Measurements from ENCODE around the gene SORCS2. TPM values are rescaled to one million over a fixed set of nuclear protein-coding genes. Genes with fewer than 3 reads are reported as not detected.

The SORCS2 gene
- total and polyA plus RNA-seq, 2 of the 4 experiments (the other 2 are of a cell fraction), result 0.36 to 0.62 TPM

DNA sequence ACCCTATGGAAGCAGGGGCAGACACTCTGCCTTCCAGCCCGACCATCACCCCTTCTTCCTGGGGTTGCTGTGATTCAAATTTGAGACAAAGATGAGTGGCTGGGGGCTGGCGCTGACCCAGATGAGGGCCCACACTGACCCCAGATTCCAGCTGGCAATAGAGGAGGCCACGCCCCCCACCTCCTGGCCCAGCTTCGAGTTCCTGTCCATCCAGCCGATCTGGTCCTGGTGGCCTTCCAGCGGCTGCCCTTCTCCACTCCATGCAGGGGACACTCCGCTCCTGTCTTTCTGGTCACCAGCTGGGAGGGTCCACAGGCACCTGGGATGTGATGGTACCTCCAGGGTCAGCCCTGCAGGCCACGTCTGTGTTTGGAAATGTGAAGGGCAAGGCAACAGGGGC lies 340.9 kb downstream of the SORCS2 start:
- DNase-seq (no peak), ATAC-seq (ENCODE audit: low read depth) (no peak)
- H2AK9ac ChIP-seq (replicated peaks; ENCODE audit: low read depth, low read length, poor library complexity), result no peak overlapping the region
- H3K4ac ChIP-seq (ENCODE audit: low read depth, low read length), result no peak overlapping the region
- ChIA-PET POLR2A (ENCODE audit: unreplicated experiment) (no interaction called here), CTCF (no interaction called here)
- WGBS, 2 experiments (ENCODE audit: extremely low coverage in 2 of 2, insufficient read length in 1 of 2), result 43% methylated on average over 1 of the region's 8 CpGs; no CpG with 5 or more reads in 1 of the 2 experiments
- H2BK5ac ChIP-seq (ENCODE audit: low read depth, low read length, poor library complexity, severe bottlenecking), result no peak overlapping the region
- no peak overlapping the region for H3K18ac ChIP-seq (ENCODE audit: low read depth, low read length)
- TF ChIP-seq RCOR1 (IDR thresholded peaks at IDR 0.05; ENCODE audit: insufficient replicate concordance, low read length) (no peak), MXI1 (IDR thresholded peaks at IDR 0.05; ENCODE audit: borderline replicate concordance, low read depth, low read length) (no peak), MAFK (IDR thresholded peaks at IDR 0.05; ENCODE audit: low read depth, low read length) (no peak), ELK1 (IDR thresholded peaks at IDR 0.05; ENCODE audit: borderline replicate concordance, low read depth, low read length) (no peak), SMC3 (IDR thresholded peaks at IDR 0.05; ENCODE audit: low read depth, low read length) (no peak), RAD21 (IDR thresholded peaks at IDR 0.05; ENCODE audit: low read length) (no peak), CEBPB (IDR thresholded peaks at IDR 0.05; ENCODE audit: low read depth, low read length) (no peak), CHD1 (IDR thresholded peaks at IDR 0.05; ENCODE audit: low read depth, low read length) (no peak), MAZ (IDR thresholded peaks at IDR 0.05; ENCODE audit: borderline replicate concordance, low read depth, low read length) (no peak), RFX5 (IDR thresholded peaks at IDR 0.05; ENCODE audit: low read depth, low read length) (no peak), POLR2A (IDR thresholded peaks at IDR 0.05; ENCODE audit: low read depth, low read length) (no peak), BHLHE40 (IDR thresholded peaks at IDR 0.05; ENCODE audit: low read depth, low read length) (no peak), NFE2L2 (IDR thresholded peaks at IDR 0.05; ENCODE audit: low read depth, low read length) (no peak), FOS (IDR thresholded peaks at IDR 0.05; ENCODE audit: low read depth, low read length) (no peak)
- TF ChIP-seq, protein P1, sequence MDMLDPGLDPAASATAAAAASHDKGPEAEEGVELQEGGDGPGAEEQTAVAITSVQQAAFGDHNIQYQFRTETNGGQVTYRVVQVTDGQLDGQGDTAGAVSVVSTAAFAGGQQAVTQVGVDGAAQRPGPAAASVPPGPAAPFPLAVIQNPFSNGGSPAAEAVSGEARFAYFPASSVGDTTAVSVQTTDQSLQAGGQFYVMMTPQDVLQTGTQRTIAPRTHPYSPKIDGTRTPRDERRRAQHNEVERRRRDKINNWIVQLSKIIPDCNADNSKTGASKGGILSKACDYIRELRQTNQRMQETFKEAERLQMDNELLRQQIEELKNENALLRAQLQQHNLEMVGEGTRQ (IDR thresholded peaks at IDR 0.05; ENCODE audit: low read depth, low read length), result no peak
- TF ChIP-seq, protein P2, sequence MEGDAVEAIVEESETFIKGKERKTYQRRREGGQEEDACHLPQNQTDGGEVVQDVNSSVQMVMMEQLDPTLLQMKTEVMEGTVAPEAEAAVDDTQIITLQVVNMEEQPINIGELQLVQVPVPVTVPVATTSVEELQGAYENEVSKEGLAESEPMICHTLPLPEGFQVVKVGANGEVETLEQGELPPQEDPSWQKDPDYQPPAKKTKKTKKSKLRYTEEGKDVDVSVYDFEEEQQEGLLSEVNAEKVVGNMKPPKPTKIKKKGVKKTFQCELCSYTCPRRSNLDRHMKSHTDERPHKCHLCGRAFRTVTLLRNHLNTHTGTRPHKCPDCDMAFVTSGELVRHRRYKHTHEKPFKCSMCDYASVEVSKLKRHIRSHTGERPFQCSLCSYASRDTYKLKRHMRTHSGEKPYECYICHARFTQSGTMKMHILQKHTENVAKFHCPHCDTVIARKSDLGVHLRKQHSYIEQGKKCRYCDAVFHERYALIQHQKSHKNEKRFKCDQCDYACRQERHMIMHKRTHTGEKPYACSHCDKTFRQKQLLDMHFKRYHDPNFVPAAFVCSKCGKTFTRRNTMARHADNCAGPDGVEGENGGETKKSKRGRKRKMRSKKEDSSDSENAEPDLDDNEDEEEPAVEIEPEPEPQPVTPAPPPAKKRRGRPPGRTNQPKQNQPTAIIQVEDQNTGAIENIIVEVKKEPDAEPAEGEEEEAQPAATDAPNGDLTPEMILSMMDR (conservative IDR thresholded peaks at IDR 0.05; ENCODE audit: low read depth, low read length), result no peak
- in situ Hi-C loops (cut with MboI; ENCODE audit: low sequenced_read_pairs) (no loop called here), dilution Hi-C loops (cut with HindIII; ENCODE audit: low sequenced_read_pairs, unreplicated experiment) (no loop called here), intact Hi-C loops (cut with micrococcal nuclease) (no loop called here)
- no peaks in the 10 kb centered on the region for H4K20me1 ChIP-seq (ENCODE audit: insufficient read depth, low read length)
- no peak overlapping the region for H3K27ac ChIP-seq (ENCODE audit: insufficient read depth, low read length)
- H2BK15ac ChIP-seq (ENCODE audit: low read depth, low read length), result no peak overlapping the region
- H4K91ac ChIP-seq (ENCODE audit: insufficient read depth, low read depth, low read length), result no peak overlapping the region
- no peak overlapping the region for H2BK20ac ChIP-seq (ENCODE audit: low read depth, low read length)
- no peak overlapping the region for H4K8ac ChIP-seq (ENCODE audit: low read depth in 2 of 2, low read length in 2 of 2)
- H2AFZ ChIP-seq (replicated peaks; ENCODE audit: low read length, poor library complexity), result no peak overlapping the region
- H3K4me1 ChIP-seq (ENCODE audit: control insufficient read depth, insufficient read depth, low read length), result no peaks in the 10 kb centered on the region
- no peak overlapping the region for H3K56ac ChIP-seq (ENCODE audit: extremely low read depth, insufficient read depth, low read length)
- no peak overlapping the region for H3K23ac ChIP-seq (ENCODE audit: low read depth, low read length)
- no peaks in the 10 kb centered on the region for H3K9me1 ChIP-seq (ENCODE audit: insufficient read depth, low read length)
- H2BK120ac ChIP-seq (ENCODE audit: low read depth, low read length), result no peak overlapping the region
- no peak overlapping the region for H3K9ac ChIP-seq (ENCODE audit: low read depth, low read length)
- H3K79me1 ChIP-seq (ENCODE audit: low read depth in 1 of 2, low read length in 2 of 2), result no peaks in the 10 kb centered on the region
- no peak overlapping the region for H3K4me2 ChIP-seq (ENCODE audit: low read depth, low read length)
- H3K4me3 ChIP-seq (ENCODE audit: insufficient read depth, low read depth, low read length), result no peak overlapping the region
- peaks cover 33% of the 10 kb centered on the region for H3K27me3 ChIP-seq (ENCODE audit: control insufficient read depth, insufficient read depth, low read length)
- peaks cover 4% of the 10 kb centered on the region; the same call in 1 of the 2 replicates for H3K9me3 ChIP-seq (ENCODE audit: control insufficient read depth, insufficient read depth, low read length)
- H3K36me3 ChIP-seq (ENCODE audit: control insufficient read depth, insufficient read depth, low read length), result no peaks in the 10 kb centered on the region
- BruUV-seq (replicated peaks), result no TSS peak
- H2AK5ac ChIP-seq (ENCODE audit: low read depth, low read length), result no peak overlapping the region
- no peak overlapping the region for H3K14ac ChIP-seq (replicated peaks; ENCODE audit: low read depth, low read length)
- no peak overlapping the region for H4K5ac ChIP-seq (ENCODE audit: low read depth, low read length)
